K562 (cell line): ENCODE data around the gene EFHC1. TPM values are rescaled to one million over a fixed set of nuclear protein-coding genes. Genes with fewer than 3 reads are reported as not detected.

Experiments used
- ATAC-seq: fragments of 200-7000 bp; cut with Tn5 transposase; 3 replicates; pipeline ENCODE4 v1.9.1; 2020; ENCODE audit warnings: moderate library complexity
- BruUV-seq: library from RNA; stranded (reverse); fragments of 400-500 nt; replicated peaks from 2 replicates; lab custom pipeline; 2021; lab: Mats Ljungman, UMichigan
- CTCF ChIA-PET: fragments of 300-600 bp; formaldehyde crosslinking; extraction: SDS; loops from one replicate; lab custom pipeline; 2021; ENCODE audit warnings: low intra/inter-chr PET ratio; lab: Yijun Ruan, JAX
- POLR2A ChIA-PET: fragments of 300-600, 350-650 bp; sonication (Branson Sonifier 250); formaldehyde crosslinking; extraction: SDS; loops from one replicate; lab custom pipeline; 2021; ENCODE audit warnings: antibody characterized with exemption, inconsistent platforms; lab: Yijun Ruan, JAX
- DNase-seq, 4 experiments: peaks; one replicate each; pipeline versions ENCODE4 v3.0.0 to v3.0.0-alpha.2; 2011 to 2018; ENCODE audit warnings: low spot score in 3 of 4, mixed read lengths in 3 of 4; ENCODE audit errors: extremely low read depth in 1 of 4
- FAIRE-seq: peaks from 2 replicates; lab custom pipeline; 2011; peaks lifted over from hg19 to GRCh38; lab: Jason Lieb, UNC
- H2AFZ ChIP-seq: 2 replicates; pipeline ENCODE4 v1.6.0; 2011; ENCODE audit warnings: low read depth, low read length, control low read depth, inconsistent platforms
- H3K27ac ChIP-seq: fragments of 200-600 bp; 3 replicates; pipeline ENCODE4 v1.8.0; 2011; ENCODE audit warnings: low read depth, mild to moderate bottlenecking, control low read depth, inconsistent platforms, low read length, moderate library complexity, mixed read lengths; ENCODE audit errors: extremely low read depth
- H3K27me3 ChIP-seq, 2 experiments: fragments of 300-600 bp in 1 of 2; 2 replicates in 1 of 2; 3 replicates in 1 of 2; pipeline versions ENCODE4 v1.6.0 to v1.8.0; 2011; ENCODE audit warnings: inconsistent platforms in 2 of 2, low read length in 2 of 2, mild to moderate bottlenecking in 1 of 2, mixed read lengths in 1 of 2, moderate library complexity in 1 of 2; ENCODE audit not compliant: control insufficient read depth in 2 of 2, insufficient read depth in 2 of 2
- H3K36me3 ChIP-seq: fragments of 300-600 bp; 3 replicates; pipeline ENCODE4 v1.8.0; 2011; ENCODE audit warnings: mild to moderate bottlenecking, low read length, inconsistent platforms; ENCODE audit not compliant: control insufficient read depth, insufficient read depth
- H3K4me1 ChIP-seq, 2 experiments: fragments of 200-600 bp in 1 of 2; replicated peaks in 1 of 2; 2 replicates in 1 of 2; 3 replicates in 1 of 2; pipeline versions ENCODE4 v1.5.1 to v1.8.0; 2011; ENCODE audit warnings: inconsistent platforms in 2 of 2, low read length in 2 of 2, mild to moderate bottlenecking in 1 of 2, mixed read lengths in 1 of 2, moderate library complexity in 1 of 2; ENCODE audit not compliant: control insufficient read depth in 2 of 2, insufficient read depth in 2 of 2
- H3K4me2 ChIP-seq: 2 replicates; pipeline ENCODE4 v1.6.1; 2011; ENCODE audit warnings: low read length, control low read depth, inconsistent platforms, mixed read lengths; ENCODE audit not compliant: insufficient read depth
- H3K4me3 ChIP-seq: fragments of 200-600 bp; sonication (generic), shearing (Covaris generic); 2 replicates; pipeline ENCODE4 v1.5.1; 2016; ENCODE audit warnings: control low read depth, inconsistent platforms
- H3K79me2 ChIP-seq: fragments of 200-600 bp; 3 replicates; pipeline ENCODE4 v1.8.0; 2011; ENCODE audit warnings: low read length, inconsistent platforms; ENCODE audit not compliant: control insufficient read depth, insufficient read depth
- H3K9ac ChIP-seq, 2 experiments: 2 replicates each; pipeline versions ENCODE4 v1.6.0 to v1.6.1; 2011; ENCODE audit warnings: low read depth in 2 of 2, low read length in 2 of 2, control low read depth in 1 of 2, inconsistent platforms in 1 of 2, mild to moderate bottlenecking in 1 of 2, mixed read lengths in 1 of 2; ENCODE audit not compliant: insufficient read depth in 1 of 2
- H3K9me1 ChIP-seq: one replicate; pipeline ENCODE4 v1.6.0; 2011; ENCODE audit warnings: inconsistent platforms, mild to moderate bottlenecking, low read length, moderate library complexity; ENCODE audit not compliant: control insufficient read depth, insufficient read depth
- H3K9me3 ChIP-seq: replicated peaks from 2 replicates; pipeline ENCODE4 v1.5.1; 2011; ENCODE audit warnings: low read depth, low read length, inconsistent platforms; ENCODE audit not compliant: control insufficient read depth, insufficient read depth
- H4K20me1 ChIP-seq: replicated peaks from 2 replicates; pipeline ENCODE4 v1.6.1; 2011; ENCODE audit warnings: low read length, inconsistent platforms, mixed read lengths; ENCODE audit not compliant: control insufficient read depth, insufficient read depth
- ARID1B ChIP-seq: fragments of 450-650 bp; IDR thresholded peaks from 2 replicates; pipeline ENCODE4 v1.6.1; 2016; ENCODE audit warnings: antibody characterized with exemption, mild to moderate bottlenecking, inconsistent platforms
- GATA2 ChIP-seq: sonication (generic); formaldehyde crosslinking; IDR thresholded peaks from 2 replicates; pipeline ENCODE4 v1.4.0; 2020; ENCODE audit warnings: mild to moderate bottlenecking, missing genetic modification reagents
- MTA1 ChIP-seq: fragments of 450-650 bp; IDR thresholded peaks from 2 replicates; pipeline ENCODE4 v1.6.1; 2017; ENCODE audit warnings: borderline replicate concordance
- NBN ChIP-seq: fragments of 450-650 bp; IDR thresholded peaks from 2 replicates; pipeline ENCODE4 v1.6.1; 2016; ENCODE audit warnings: low read depth, mild to moderate bottlenecking
- NFIC ChIP-seq: fragments of 450-650 bp; IDR thresholded peaks from 2 replicates; pipeline ENCODE4 v1.6.1; 2017; ENCODE audit warnings: mild to moderate bottlenecking, inconsistent platforms
- TRIM24 ChIP-seq, 2 experiments: fragments of 450-650 bp; IDR thresholded peaks; 2 replicates each; pipeline ENCODE4 v1.6.1; 2016
- ZNF57 ChIP-seq: fragments of 450-650 bp; formaldehyde crosslinking; IDR thresholded peaks from 2 replicates; pipeline ENCODE4 v1.4.0; 2020; ENCODE audit warnings: mild to moderate bottlenecking, moderate library complexity
- ZSCAN29 ChIP-seq: fragments of 450-650 bp; IDR thresholded peaks from 2 replicates; pipeline ENCODE4 v1.6.1; 2017
- WGBS: fragments of 100-300 bp; shearing (Covaris generic); methylation state at CpG from one replicate; pipeline ENCODE4 v1.1.6; 2016; ENCODE audit warnings: low coverage, mixed read lengths; ENCODE audit not compliant: insufficient coverage; ENCODE audit errors: missing lambda C conversion rate; 5-methylcytosine and 5-hydroxymethylcytosine counted together
- in situ Hi-C: fragments of 300-500 bp; cut with MboI; formaldehyde crosslinking; loops from 4 replicates; pipeline ENCODE4 v1.15.0; 2018; ENCODE audit warnings: inconsistent platforms, mixed read lengths
- intact Hi-C: fragments of 100-400 bp; cut with micrococcal nuclease; formaldehyde crosslinking; loops from 2 replicates; pipeline ENCODE4 v1.14.2; 2022
- polyA plus RNA-seq, 8 experiments: library from polyadenylated mRNA; depleted of rRNA in 4 of 8; stranded (reverse) in 5 of 8; unstranded in 3 of 8; fragments of >200 nt; fragmentation: Nextera tagmentation in 2 of 8; fragmentation: Illumina TruSeq in 1 of 8; extraction: Ambion mirVana in 2 of 8; extraction: Trizol in 1 of 8; gene quantifications; 2 replicates each; pipeline versions ENCODE4 v1.2.1 to v1.2.3, GENCODE V29; 2011 to 2014; ENCODE audit warnings: inconsistent platforms in 1 of 8, missing spikeins in 1 of 8
- total RNA-seq, 7 experiments: library from RNA; depleted of rRNA in 6 of 7; stranded (reverse); fragments of >200 nt in 6 of 7; fragmentation: Illumina TruSeq in 2 of 7; extraction: Trizol in 2 of 7; gene quantifications; 2 replicates each; pipeline versions ENCODE4 v1.2.1 to v1.2.3, GENCODE V29; 2011 to 2021; ENCODE audit warnings: low replicate concordance in 1 of 7
- TF ChIP-seq, protein P1 (sequence below): sonication (generic); formaldehyde crosslinking; IDR thresholded peaks from 2 replicates; pipeline ENCODE4 v1.8.0; 2022; ENCODE audit warnings: missing genetic modification reagents, mild to moderate bottlenecking, moderate library complexity, borderline replicate concordance
- TF ChIP-seq, protein P2 (sequence below): sonication (generic); formaldehyde crosslinking; IDR thresholded peaks from 2 replicates; pipeline ENCODE4 v1.8.0; 2023; ENCODE audit warnings: mild to moderate bottlenecking, missing genetic modification reagents
- TF ChIP-seq, protein P3 (sequence below): sonication (generic); IDR thresholded peaks from 2 replicates; pipeline ENCODE4 v1.6.1; 2016
- TF ChIP-seq, protein P4 (sequence below): sonication (generic); formaldehyde crosslinking; IDR thresholded peaks from 2 replicates; pipeline ENCODE4 v1.5.0; 2020; ENCODE audit warnings: missing genetic modification reagents
- TF ChIP-seq, protein P5 (sequence below), 2 experiments: IDR thresholded peaks in 1 of 2; conservative IDR thresholded peaks in 1 of 2; 2 replicates each; pipeline ENCODE4 v1.6.1; 2016; ENCODE audit warnings: low read depth in 2 of 2, mild to moderate bottlenecking in 1 of 2, missing compliant biosample characterization in 1 of 2, missing genetic modification characterization in 1 of 2, moderate library complexity in 1 of 2

EFHC1 gene
- total and polyA plus RNA-seq, 9 of the 15 experiments (the other 6 are each of a cell fraction or from before 2014, with no cell fraction given): 9.5 to 31.0 (median 14.9) TPM

DNA sequence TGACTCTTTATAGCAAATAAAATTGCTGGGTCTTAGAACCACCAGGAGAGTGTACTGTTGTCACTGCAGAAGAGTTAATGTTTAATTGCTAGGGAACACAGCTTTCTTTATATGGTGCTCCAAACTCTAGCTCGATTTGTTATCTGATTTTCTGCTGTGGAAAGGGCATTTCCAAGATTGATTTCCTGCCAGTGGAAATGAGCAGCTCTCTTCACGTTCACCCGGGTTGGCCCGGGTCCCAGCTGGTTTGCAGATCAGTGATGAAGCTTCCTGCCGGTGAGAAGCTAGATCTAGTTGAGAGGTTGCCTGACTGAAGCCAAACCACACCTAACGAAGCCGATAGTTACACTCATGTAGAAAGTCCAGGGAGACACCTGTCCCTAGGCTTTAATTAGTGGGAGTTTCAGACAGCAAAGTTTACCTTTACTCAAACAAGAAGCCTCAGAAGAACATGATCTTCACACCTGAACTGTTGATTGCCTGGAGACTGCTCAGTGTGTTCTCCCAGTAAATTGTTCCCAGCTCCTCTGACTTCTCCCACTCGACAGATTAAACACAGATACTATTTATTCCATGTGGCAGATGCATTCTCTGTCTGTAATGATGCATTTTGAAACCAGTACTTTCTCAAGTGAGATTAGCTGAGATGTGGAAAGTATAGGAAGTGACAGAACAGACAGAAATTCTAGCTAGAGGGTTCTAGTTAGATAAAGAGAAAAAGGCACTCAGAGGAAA lies 30.3 kb upstream of the EFHC1 start:
- Histone ChIP-seq H3K4me1 (peaks cover 11 to 37% of the 10 kb centered on the region in 2 experiments; a peak in 4 of 5 replicates), H3K4me3 (0 out of 2 replicates have a peak overlapping the region, but pooled peaks have one; percentile 2), H3K79me2 (no peaks in the 10 kb centered on the region), H4K20me1 (no peaks in the 10 kb centered on the region), H3K4me2 (peak overlapping the region; percentile 67), H3K27ac (peak overlapping the region; percentile 75), H3K9me3 (0 out of 2 replicates have a peak, but pooled peaks cover 2% of the 10 kb centered on the region), H3K9ac (peak overlapping the region; percentile 59 to 79; a peak in 3 of 4 replicates), H3K9me1 (no peaks in the 10 kb centered on the region), H2AFZ (peak overlapping the region; percentile 73), H3K27me3 (no peaks in the 10 kb centered on the region), H3K36me3 (no peaks in the 10 kb centered on the region)
- CTCF ChIA-PET: no interaction called here
- FAIRE-seq (peak; percentile 85), ATAC-seq (peak; percentile 70), DNase-seq (peak; percentile 51 to 66 (median 60))
- BruUV-seq: no TSS peak
- POLR2A ChIA-PET: interaction anchor here (0.7 to 2.0 kb wide), 4 partner anchors 9 to 326 kb away, joined by 3 to 5 read pairs (median 3); no protein-coding TSS in a partner anchor
- in situ Hi-C loops (loop anchor here (5.0 kb wide), 1 partner anchor 97 kb away; no protein-coding TSS in a partner anchor), intact Hi-C loops (loop anchor here (2.0 kb wide), 1 partner anchor 105 kb away; the partner anchor contains the start of gene MCM3)
- WGBS: 2% methylated on average over 8 of the region's 8 CpGs
- TF ChIP-seq NBN (peak; percentile 34; the same call in 1 of the 2 replicates), GATA2 (CRISPR knock-in tag) (peak; percentile 10; the same call in 1 of the 2 replicates), NFIC (peak; percentile 34; the same call in 1 of the 2 replicates), ARID1B (0 out of 2 replicates have a peak, but pooled peaks have one; percentile 9), MTA1 (0 out of 2 replicates have a peak, but pooled peaks have one; percentile 13), ZSCAN29 (peak; percentile 50; the same call in 1 of the 2 replicates), ZNF57 (CRISPR knock-in tag) (no peak), TRIM24 (IDR thresholded peaks at IDR 0.05) (0 out of 4 replicates have a peak, but pooled peaks of 1 of the 2 experiments have one; percentile 1)
- TF ChIP-seq, protein P1, sequence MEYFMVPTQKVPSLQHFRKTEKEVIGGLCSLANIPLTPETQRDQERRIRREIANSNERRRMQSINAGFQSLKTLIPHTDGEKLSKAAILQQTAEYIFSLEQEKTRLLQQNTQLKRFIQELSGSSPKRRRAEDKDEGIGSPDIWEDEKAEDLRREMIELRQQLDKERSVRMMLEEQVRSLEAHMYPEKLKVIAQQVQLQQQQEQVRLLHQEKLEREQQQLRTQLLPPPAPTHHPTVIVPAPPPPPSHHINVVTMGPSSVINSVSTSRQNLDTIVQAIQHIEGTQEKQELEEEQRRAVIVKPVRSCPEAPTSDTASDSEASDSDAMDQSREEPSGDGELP (CRISPR knock-in tag): peak; percentile 38; the same call in 1 of the 2 replicates
- TF ChIP-seq, protein P2, sequence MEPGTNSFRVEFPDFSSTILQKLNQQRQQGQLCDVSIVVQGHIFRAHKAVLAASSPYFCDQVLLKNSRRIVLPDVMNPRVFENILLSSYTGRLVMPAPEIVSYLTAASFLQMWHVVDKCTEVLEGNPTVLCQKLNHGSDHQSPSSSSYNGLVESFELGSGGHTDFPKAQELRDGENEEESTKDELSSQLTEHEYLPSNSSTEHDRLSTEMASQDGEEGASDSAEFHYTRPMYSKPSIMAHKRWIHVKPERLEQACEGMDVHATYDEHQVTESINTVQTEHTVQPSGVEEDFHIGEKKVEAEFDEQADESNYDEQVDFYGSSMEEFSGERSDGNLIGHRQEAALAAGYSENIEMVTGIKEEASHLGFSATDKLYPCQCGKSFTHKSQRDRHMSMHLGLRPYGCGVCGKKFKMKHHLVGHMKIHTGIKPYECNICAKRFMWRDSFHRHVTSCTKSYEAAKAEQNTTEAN: 0 out of 2 replicates have a peak, but pooled peaks have one; percentile 30
- TF ChIP-seq, protein P3, sequence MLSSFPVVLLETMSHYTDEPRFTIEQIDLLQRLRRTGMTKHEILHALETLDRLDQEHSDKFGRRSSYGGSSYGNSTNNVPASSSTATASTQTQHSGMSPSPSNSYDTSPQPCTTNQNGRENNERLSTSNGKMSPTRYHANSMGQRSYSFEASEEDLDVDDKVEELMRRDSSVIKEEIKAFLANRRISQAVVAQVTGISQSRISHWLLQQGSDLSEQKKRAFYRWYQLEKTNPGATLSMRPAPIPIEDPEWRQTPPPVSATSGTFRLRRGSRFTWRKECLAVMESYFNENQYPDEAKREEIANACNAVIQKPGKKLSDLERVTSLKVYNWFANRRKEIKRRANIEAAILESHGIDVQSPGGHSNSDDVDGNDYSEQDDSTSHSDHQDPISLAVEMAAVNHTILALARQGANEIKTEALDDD: peak; percentile 93
- TF ChIP-seq, protein P4, sequence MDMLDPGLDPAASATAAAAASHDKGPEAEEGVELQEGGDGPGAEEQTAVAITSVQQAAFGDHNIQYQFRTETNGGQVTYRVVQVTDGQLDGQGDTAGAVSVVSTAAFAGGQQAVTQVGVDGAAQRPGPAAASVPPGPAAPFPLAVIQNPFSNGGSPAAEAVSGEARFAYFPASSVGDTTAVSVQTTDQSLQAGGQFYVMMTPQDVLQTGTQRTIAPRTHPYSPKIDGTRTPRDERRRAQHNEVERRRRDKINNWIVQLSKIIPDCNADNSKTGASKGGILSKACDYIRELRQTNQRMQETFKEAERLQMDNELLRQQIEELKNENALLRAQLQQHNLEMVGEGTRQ (CRISPR knock-in tag): no peak
- TF ChIP-seq, protein P5, sequence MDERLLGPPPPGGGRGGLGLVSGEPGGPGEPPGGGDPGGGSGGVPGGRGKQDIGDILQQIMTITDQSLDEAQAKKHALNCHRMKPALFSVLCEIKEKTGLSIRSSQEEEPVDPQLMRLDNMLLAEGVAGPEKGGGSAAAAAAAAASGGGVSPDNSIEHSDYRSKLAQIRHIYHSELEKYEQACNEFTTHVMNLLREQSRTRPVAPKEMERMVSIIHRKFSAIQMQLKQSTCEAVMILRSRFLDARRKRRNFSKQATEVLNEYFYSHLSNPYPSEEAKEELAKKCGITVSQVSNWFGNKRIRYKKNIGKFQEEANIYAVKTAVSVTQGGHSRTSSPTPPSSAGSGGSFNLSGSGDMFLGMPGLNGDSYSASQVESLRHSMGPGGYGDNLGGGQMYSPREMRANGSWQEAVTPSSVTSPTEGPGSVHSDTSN (CRISPR knock-in tag; IDR thresholded peaks at IDR 0.05; ENCODE audit: low read depth): no peak
- TF ChIP-seq, protein P5 (tag; conservative IDR thresholded peaks at IDR 0.05; ENCODE audit: low read depth): peak; percentile 50; the same call in 1 of the 2 replicates
